Spleen (tissue), 7 donors: ENCODE measurements around the gene NCSTN.

Experiments used
- POLR2A ChIP-seq, 3 donors: fragments of 450-650 bp; IDR thresholded peaks; one replicate each; pipeline ENCODE4 v1.5.1; 2017; ENCODE audit warnings: antibody characterized with exemption in 3 of 3, mild to moderate bottlenecking in 1 of 3
- TF ChIP-seq, protein P1 (sequence below), 11 experiments: fragments of 200-600 bp in 7 of 11; fragments of 450-650 bp in 4 of 11; sonication (generic) in 4 of 11; IDR thresholded peaks in 8 of 11; conservative IDR thresholded peaks in 3 of 11; 1 replicate in 7 of 11; 2 replicates in 4 of 11; pipeline versions ENCODE4 v1.4.0 to v1.8.0; 2016 to 2021; ENCODE audit warnings: antibody characterized with exemption in 11 of 11, inconsistent platforms in 4 of 11, mild to moderate bottlenecking in 1 of 11
- donor health status: DM: no; HTN: no; CAD: no; lungs with moderate emphysema.
- donor health status: DM: no; HTN: no; CAD: no.
- donor health status: DM: no; HTN: no; CAD: no.

DNA sequence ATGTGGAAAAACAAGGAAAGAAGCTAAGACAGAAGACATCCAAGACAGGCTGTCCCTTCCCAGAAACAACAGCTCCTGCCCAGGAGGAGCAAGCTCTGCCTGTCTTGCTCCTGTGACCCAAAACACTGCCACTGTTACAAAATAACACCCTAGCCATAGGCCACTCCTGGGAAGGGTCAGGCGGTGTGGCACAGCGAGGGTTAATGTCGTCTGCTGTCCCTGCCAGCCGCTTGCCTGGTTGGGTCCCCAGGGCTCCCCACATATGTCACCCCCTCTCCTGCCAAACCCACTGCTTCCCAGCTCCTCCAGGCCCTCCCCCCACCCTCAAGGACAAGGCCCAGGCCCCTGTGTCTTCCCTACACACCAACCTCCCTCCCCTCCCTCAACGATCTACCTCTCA, 19.8 kb downstream of the NCSTN start:
- TF ChIP-seq, protein P1, sequence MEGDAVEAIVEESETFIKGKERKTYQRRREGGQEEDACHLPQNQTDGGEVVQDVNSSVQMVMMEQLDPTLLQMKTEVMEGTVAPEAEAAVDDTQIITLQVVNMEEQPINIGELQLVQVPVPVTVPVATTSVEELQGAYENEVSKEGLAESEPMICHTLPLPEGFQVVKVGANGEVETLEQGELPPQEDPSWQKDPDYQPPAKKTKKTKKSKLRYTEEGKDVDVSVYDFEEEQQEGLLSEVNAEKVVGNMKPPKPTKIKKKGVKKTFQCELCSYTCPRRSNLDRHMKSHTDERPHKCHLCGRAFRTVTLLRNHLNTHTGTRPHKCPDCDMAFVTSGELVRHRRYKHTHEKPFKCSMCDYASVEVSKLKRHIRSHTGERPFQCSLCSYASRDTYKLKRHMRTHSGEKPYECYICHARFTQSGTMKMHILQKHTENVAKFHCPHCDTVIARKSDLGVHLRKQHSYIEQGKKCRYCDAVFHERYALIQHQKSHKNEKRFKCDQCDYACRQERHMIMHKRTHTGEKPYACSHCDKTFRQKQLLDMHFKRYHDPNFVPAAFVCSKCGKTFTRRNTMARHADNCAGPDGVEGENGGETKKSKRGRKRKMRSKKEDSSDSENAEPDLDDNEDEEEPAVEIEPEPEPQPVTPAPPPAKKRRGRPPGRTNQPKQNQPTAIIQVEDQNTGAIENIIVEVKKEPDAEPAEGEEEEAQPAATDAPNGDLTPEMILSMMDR (IDR thresholded peaks at IDR 0.05 in 8 of 11, conservative IDR thresholded peaks at IDR 0.05 in 3 of 11): no peak
- TF ChIP-seq POLR2A (IDR thresholded peaks at IDR 0.05): no peak
